HG03575 (cell line): ENCODE measurements around the gene CAMTA1.

Experiments
- ATAC-seq: cut with Tn5 transposase; IDR thresholded peaks from one replicate; pipeline ENCODE4 v1.9.1; 2021; ENCODE audit not compliant: unreplicated experiment, insufficient number of reproducible peaks, low FRiP score; ENCODE audit errors: extremely low read depth

Gene CAMTA1

GRCh38 chr1:7285856-7286454 is 500.7 kb downstream of the CAMTA1 start:
- ATAC-seq = no peak

DNA sequence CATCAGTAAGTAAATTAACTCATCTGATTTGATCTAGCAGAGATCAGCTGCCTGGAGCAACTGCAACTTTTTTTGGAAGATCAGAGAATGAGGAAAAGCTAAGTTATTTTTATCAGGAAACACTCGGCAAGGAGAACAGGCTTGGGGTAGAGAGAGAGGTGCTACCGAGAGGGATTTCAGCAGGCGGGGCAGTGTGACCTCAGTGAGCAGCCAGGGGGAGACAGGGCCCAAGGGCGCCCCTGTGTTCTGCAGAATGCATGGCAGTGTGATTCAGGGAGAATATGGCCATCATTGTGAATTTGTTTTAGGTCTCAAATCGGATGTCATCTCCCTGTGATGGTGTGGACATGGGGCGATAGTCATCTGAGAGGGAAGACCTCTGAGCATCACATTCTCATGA is 501.8 kb downstream of the CAMTA1 start:
- ATAC-seq = no peak

- no peak for ATAC-seq
Observed at GRCh38 chr1:7288992-7289391, 503.7 kb downstream of the CAMTA1 start.

DNA sequence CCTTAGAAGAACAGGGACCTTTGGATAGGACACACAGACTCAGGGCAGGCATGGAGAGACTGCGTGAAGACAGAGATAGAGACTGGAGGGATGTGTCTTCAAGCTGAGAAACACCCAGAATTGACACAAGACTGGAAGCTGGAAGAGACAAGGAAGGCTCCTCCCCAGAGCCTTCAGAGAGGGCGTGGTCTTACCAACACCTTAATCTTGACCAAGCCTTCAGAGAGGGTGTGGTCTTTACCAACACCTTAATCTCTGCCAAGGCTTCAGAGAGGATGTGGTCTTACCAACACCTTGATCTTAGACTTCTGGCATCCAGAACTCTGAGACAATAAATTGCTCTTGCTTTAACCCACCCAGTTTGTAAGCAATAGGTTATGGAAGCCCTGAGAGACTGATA is 504.4 kb downstream of the CAMTA1 start:
- no peak for ATAC-seq

DNA sequence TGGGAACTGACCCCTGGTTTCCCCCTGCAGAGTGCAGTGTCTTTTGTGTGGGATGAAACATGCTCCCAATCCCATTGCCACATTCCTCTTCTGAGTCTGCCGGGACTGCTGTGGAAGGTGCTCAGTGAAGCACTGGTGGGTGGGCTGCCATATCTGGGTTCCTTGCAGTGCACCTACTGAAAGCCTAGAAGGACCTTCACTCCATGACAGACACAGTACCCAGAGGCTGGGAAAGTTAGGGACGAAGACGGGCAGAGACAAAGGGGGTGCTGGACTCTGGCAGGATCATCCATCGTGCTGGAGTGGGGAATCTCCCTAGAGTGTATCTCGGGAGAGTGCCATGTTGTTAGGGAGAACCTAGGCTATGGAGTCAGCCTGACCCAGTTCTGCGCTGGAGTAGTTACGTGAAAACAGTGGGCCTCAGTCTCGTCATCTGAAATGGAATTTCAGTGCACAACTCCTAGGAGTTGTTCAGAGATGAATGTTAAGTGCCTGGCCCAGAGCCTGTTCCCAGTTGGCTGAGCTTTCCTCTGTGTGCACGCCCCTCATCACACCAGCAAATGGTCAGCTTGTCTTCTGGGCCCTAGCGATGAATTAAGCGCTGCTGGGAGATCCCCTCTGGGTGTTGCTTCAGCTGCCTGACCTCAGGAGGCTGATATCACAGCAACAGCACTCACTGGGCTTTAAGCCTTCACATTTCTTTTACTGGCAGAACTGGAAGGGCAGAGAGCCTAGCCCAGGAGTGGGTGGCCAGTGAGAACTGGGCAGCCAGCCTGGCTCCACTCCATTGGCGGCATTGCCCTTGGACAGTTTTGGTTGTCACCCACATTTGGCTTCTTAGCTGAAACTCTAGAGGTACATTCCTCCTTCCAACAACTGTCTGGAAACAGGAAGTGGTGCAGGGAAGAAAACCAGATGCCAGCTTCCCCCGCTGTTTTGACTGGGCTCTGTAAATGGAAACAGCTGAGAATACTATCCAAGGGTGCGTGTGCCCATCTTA is 506.0 kb downstream of the CAMTA1 start:
- ATAC-seq = no peak

DNA sequence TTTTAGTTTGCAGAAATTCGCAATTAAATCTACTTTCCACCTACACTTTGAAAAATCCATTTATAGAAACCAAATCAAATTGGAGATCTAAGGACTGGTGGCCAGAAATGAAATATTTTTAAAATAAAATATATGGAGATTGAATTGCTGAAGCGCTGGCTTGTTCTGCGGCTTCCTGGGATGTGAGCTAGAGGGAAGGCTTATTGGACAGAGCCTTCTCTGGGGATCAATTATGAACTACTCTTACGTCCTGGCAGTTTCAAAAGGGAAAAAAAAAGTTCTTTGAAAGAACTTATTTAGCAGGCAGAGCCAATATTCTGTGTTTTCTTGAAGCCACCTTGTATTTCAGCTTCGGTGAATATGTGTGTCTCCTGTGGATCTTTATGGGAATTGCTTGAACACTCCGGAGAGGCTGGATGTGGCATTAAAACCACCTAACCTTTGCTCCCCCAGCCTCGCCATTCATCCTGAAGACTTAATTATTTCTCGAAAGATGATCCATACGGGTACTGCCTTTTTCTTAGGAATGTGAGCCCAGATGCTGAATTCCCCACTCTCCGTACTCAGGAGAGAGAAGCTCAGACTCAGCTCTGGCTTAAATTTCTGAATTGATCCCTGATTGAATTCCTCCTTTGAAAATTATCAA is 506.9 kb downstream of the CAMTA1 start:
- ATAC-seq = no peak

- ATAC-seq = no peak
Observed at GRCh38 chr1:7292714-7293419, 507.6 kb downstream of the CAMTA1 start.

DNA sequence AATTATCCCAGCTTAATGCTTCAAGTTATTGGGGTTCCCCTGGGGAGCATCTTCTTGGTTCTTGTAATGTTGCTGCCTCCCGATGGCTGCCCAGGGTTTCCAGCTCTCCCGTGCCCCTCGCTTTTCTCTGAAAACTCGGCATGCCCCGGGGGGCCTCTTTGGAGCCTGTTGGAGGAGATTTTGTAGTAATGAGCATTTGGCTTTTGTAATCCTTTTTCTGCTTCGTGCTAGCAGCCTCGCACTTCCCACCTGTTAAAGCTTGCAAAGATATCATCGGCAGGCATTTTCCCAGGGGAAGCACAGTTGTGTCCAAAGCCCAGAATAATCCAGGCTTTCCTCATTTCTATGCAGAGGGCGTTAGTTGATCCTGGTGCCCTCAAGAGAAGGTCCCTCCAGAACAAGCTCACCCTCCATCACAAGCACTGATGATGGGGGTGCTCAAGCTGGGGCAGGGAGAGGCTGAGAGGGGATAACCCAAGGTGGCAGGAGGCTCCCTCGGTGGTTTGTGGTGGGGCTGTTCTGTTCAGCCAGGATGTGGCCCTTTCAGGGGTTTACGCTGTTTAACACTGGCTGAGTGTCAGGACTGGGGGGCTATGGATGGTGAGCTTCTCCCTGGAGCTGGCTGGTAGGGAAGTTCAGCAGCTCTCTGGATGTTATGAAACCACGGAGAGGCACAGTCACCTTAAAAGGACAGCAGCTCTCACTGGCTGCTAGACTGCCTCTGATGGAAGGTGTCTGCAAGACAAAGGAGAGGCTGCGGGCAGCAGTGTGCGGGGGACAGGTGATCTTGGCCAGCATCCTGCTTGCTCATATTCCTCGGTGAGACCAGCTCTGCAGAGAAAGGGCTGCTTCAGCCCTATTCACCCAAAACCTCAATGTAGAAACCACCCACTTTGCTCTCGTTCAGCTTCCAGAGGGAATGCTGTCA is 508.7 kb downstream of the CAMTA1 start:
- no peak for ATAC-seq

DNA sequence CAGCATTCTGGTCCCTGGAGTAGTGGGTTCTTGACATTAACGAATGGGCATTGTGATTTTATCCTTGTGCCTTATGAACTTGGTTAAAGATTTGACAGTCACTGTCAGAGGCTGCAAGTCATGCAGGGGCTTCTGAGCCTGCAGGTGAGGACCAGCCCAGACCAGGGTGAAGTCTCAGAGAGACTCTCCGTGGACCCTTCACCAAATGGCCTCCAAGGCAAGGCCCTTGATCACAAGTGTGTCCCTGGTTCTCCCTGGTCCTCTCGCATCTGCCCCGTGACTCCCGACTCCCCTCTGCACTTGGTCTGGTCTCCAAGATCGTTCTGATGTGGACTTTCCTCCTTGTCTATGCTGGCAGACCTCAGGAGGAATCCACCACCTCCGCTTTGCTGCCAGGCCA is 509.4 kb downstream of the CAMTA1 start:
- no peak for ATAC-seq

DNA sequence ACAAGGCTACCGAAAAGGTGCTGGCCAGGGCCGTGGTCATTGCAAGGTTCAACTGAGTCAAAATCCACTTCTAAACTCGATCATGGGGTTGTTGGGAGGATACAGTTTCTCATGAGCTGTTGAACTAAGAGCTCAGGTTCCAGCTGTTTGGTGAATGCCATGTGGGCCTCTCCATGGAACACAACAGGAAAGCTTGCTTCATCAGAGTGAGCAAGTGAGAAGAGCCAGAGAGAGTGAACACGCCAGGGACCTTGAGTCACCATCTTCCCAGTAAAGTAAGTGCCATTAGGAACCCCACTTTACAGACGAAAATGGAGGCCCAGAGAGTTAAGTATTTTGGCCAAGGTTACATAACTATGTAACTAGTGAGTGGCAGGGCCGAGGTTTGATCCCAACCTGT is 510.7 kb downstream of the CAMTA1 start:
- no peak for ATAC-seq

DNA sequence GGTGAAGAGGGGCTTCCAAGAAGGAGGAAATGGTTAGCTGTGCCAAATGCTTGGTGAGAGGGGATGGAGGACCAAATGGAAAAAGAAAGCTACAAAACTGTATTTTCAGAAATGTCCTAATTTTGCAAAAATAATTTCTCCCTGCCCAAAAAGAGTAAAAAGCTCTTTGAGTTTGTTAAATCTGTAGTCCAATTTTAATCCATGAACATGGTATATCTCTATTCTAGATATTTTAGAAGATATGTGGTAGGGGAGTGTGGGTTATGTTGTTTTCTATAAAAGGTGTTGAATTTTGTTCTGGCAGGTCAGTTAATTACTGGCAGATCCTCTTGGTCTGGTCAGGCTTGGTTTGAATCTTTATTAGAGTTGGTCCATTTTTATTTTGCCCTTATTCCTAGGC is 511.7 kb downstream of the CAMTA1 start:
- no peak for ATAC-seq

DNA sequence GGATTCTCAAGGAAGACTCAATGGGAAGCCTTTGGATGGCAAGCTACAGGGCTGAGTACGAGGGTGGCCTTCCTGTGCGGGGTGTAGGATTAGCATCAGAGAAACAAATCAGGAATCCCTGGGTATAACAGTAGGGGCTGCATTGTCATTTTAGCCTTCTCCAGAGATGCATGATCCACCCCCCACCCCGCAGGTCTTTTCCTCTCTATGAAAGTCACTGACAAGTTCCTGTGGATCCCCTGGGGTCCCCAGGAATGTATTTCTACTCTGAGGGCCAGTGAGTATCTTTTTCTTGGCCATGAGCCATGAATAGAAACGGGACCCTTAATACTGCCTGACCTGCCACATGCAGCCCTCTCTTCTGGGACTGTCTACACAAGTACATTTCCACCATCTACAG is 512.9 kb downstream of the CAMTA1 start:
- ATAC-seq = no peak

- no peak for ATAC-seq
Observed at GRCh38 chr1:7298749-7299151, 513.5 kb downstream of the CAMTA1 start.

DNA sequence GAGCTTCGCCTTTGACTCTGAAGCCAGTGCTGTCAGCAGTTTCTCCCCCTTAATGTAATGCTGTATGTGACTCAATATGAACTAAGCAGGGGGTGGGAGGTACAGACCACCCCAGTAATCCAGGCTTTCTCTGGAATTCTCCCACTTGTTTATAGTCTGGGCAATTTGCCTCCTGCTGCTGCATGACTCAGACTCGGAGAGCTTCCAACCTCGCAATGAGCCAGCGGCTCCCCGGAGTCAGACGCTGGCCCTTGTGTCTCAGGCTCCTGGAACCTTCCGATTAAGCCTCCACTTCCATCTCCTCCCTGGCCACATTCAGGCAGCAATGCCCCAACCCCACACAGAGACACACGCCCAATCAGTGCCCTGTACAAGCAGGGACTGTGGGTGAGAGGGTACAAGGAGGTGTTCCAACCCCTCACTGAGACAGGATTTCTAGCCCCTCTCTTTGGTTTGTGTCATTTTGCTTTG is 514.1 kb downstream of the CAMTA1 start:
- no peak for ATAC-seq

GRCh38 chr1:7299994-7300393 is 514.7 kb downstream of the CAMTA1 start:
- ATAC-seq = no peak

GRCh38 chr1:7300893-7301663 is 515.8 kb downstream of the CAMTA1 start:
- ATAC-seq = no peak

DNA sequence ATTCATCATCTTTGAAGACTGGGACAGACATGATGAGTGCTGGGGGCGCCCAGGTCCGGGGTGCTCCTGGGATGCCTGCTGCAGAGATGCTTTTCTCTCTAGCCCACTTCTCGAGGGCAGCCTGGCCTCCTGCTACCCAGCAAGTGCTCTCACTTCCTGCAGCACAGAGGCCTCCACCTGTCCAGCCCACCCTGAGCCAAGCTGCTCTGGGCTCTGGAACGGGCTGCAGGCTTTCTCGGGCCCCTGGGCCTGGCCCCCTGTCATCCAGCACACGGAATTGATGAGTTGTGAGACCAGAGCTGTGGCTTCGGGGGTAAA is 516.4 kb downstream of the CAMTA1 start:
- ATAC-seq = no peak

GRCh38 chr1:7302126-7302525 is 516.9 kb downstream of the CAMTA1 start:
- no peak for ATAC-seq
